ENCODE measurements around the gene LRRC45. TPM values are rescaled to one million over a fixed set of nuclear protein-coding genes. Genes with fewer than 3 reads are reported as not detected.
A peak's percentile ranks its signal among the peaks of the same experiment; 100 is the strongest.

Gene LRRC45
- total and polyA plus RNA-seq, 9 of the 15 experiments (the other 6 are each of a cell fraction or from before 2014, with no cell fraction given), result 3.5 to 21.5 (median 11.2) TPM; not detected in 2

DNA sequence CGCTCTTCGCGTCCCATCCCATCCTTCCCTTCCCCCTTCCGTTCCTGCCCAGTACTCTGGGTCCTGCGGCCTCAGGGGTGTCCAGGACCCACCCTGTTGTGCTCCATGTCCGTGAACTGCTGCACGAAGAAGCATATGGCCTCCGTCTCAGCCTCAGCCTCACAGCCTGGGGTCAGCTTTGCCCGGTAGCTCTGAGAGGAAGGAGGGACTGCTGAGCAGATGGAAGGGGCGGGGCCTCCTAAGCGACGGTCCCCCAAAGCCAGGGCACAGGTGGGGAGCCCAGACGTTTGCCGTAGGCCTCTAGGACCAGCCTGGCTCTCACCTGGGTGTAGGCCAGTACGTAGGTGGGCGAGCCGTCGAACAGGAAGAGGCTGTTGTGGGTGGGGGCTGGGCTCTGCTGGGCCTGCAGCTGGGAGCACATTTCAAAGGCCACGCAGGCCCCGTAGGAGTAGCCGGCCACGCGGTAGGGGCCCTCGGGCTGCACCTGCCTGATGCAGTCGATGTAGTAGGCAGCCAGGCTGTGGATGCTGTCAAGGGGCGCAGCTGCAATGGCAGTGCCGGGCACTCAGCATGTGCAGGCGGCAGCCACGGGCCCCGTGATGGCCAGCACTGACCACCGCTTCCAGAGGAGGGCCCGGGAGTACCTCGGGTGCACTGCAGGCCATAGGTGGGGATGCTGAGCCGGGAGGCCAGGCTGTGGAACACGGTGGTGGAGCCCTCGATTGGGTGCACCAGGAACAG is 57.1 kb downstream of the LRRC45 start:
- peaks cover 31% of the 10 kb centered on the region for H4K20me1 ChIP-seq (replicated peaks; ENCODE audit: control insufficient read depth, insufficient read depth, low read length)
- no peak for DNase-seq (ENCODE audit: extremely low read depth in 1 of 4, low spot score in 3 of 4)
- BruUV-seq (replicated peaks), result no TSS peak
- CTCF ChIA-PET (ENCODE audit: low intra/inter-chr PET ratio), result no interaction called here
- WGBS (ENCODE audit: insufficient coverage, low coverage, missing lambda C conversion rate), result 94% methylated on average over 31 of the region's 36 CpGs
- H3K4me2 ChIP-seq (ENCODE audit: insufficient read depth, low read length), result no peak overlapping the region
- in situ Hi-C loops (cut with MboI), result no loop called here
- POLR2A ChIA-PET, result interaction anchor here (1.4 to 4.2 kb wide), 5 partner anchors 8 to 16 kb away, joined by 3 to 52 read pairs (median 5); no protein-coding TSS in a partner anchor
- peaks cover 0 to 79% of the 10 kb centered on the region in 2 experiments; a peak in 2 of 5 replicates for H3K4me1 ChIP-seq (replicated peaks in 1 of 2; ENCODE audit: control insufficient read depth in 2 of 2, insufficient read depth in 2 of 2, low read length in 2 of 2)
- H3K79me2 ChIP-seq (ENCODE audit: control insufficient read depth, insufficient read depth, low read length), result no peaks in the 10 kb centered on the region; the same call in 2 of the 3 replicates
- peaks cover 75% of the 10 kb centered on the region; the same call in 2 of the 3 replicates for H3K36me3 ChIP-seq (ENCODE audit: control insufficient read depth, insufficient read depth, low read length)
- FAIRE-seq, result no peak
- no peaks in the 10 kb centered on the region for H3K9me3 ChIP-seq (replicated peaks; ENCODE audit: control insufficient read depth, insufficient read depth, low read depth, low read length)
- intact Hi-C loops (cut with micrococcal nuclease), result no loop called here
- H3K9ac ChIP-seq (ENCODE audit: insufficient read depth in 1 of 2, low read depth in 2 of 2, low read length in 2 of 2), result no peak overlapping the region; a peak in 1 of 4 replicates
- H2AFZ ChIP-seq (ENCODE audit: low read depth, low read length), result no peak overlapping the region
- peaks cover 3% of the 10 kb centered on the region for H3K9me1 ChIP-seq (ENCODE audit: control insufficient read depth, insufficient read depth, low read length)
- H3K4me3 ChIP-seq, result no peak overlapping the region
- ATAC-seq, result no peak
- H3K27ac ChIP-seq (ENCODE audit: extremely low read depth, low read depth, low read length), result no peak overlapping the region
- H3K27me3 ChIP-seq (ENCODE audit: control insufficient read depth in 2 of 2, insufficient read depth in 2 of 2, low read length in 2 of 2), result no peaks in the 10 kb centered on the region
- TF ChIP-seq POU5F1 (IDR thresholded peaks at IDR 0.05; ENCODE audit: borderline replicate concordance, low read depth, low read length, partially characterized antibody) (no peak), RBM25 (IDR thresholded peaks at IDR 0.05; ENCODE audit: low read depth, low read length, severe bottlenecking) (no peak), POLR2G (IDR thresholded peaks at IDR 0.05; ENCODE audit: low read depth, low read length) (peak; percentile 39; the same call in 1 of the 2 replicates), ZNF77 (CRISPR knock-in tag; IDR thresholded peaks at IDR 0.05) (no peak), POLR2AphosphoS5 (IDR thresholded peaks at IDR 0.05; ENCODE audit: control insufficient read depth, insufficient read depth, low read depth, low read length) (peak; percentile 62; the same call in 1 of the 2 replicates), SUPT5H (IDR thresholded peaks at IDR 0.05) (0 out of 2 replicates have a peak, but pooled peaks have one; percentile 8), NR2C1 (IDR thresholded peaks at IDR 0.05) (no peak), NR2C1 (tag; IDR thresholded peaks at IDR 0.05) (no peak), ZNF695 (CRISPR knock-in tag; IDR thresholded peaks at IDR 0.05) (no peak), POLR2B (IDR thresholded peaks at IDR 0.05; ENCODE audit: low read depth, partially characterized antibody) (no peak), FIP1L1 (IDR thresholded peaks at IDR 0.05; ENCODE audit: low read depth, low read length, poor library complexity, severe bottlenecking) (peak; percentile 4), ZNF76 (CRISPR knock-in tag; IDR thresholded peaks at IDR 0.05; ENCODE audit: borderline replicate concordance) (no peak), POLR2A (conservative IDR thresholded peaks at IDR 0.05) (peak; percentile 1; the same call in 1 of the 2 replicates), PHB2 (IDR thresholded peaks at IDR 0.05; ENCODE audit: low read depth) (no peak), SRSF3 (IDR thresholded peaks at IDR 0.05; ENCODE audit: insufficient read depth, low read length) (no peak), ZSCAN29 (IDR thresholded peaks at IDR 0.05) (no peak), TARDBP (IDR thresholded peaks at IDR 0.05) (no peak), CREM (IDR thresholded peaks at IDR 0.05; ENCODE audit: low read depth) (no peak)
- TF ChIP-seq, protein P1, sequence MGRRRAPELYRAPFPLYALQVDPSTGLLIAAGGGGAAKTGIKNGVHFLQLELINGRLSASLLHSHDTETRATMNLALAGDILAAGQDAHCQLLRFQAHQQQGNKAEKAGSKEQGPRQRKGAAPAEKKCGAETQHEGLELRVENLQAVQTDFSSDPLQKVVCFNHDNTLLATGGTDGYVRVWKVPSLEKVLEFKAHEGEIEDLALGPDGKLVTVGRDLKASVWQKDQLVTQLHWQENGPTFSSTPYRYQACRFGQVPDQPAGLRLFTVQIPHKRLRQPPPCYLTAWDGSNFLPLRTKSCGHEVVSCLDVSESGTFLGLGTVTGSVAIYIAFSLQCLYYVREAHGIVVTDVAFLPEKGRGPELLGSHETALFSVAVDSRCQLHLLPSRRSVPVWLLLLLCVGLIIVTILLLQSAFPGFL (CRISPR knock-in tag; IDR thresholded peaks at IDR 0.05), result no peak
- TF ChIP-seq, protein P2, sequence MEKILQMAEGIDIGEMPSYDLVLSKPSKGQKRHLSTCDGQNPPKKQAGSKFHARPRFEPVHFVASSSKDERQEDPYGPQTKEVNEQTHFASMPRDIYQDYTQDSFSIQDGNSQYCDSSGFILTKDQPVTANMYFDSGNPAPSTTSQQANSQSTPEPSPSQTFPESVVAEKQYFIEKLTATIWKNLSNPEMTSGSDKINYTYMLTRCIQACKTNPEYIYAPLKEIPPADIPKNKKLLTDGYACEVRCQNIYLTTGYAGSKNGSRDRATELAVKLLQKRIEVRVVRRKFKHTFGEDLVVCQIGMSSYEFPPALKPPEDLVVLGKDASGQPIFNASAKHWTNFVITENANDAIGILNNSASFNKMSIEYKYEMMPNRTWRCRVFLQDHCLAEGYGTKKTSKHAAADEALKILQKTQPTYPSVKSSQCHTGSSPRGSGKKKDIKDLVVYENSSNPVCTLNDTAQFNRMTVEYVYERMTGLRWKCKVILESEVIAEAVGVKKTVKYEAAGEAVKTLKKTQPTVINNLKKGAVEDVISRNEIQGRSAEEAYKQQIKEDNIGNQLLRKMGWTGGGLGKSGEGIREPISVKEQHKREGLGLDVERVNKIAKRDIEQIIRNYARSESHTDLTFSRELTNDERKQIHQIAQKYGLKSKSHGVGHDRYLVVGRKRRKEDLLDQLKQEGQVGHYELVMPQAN (IDR thresholded peaks at IDR 0.05; ENCODE audit: borderline replicate concordance), result no peak
- TF ChIP-seq, protein P3, sequence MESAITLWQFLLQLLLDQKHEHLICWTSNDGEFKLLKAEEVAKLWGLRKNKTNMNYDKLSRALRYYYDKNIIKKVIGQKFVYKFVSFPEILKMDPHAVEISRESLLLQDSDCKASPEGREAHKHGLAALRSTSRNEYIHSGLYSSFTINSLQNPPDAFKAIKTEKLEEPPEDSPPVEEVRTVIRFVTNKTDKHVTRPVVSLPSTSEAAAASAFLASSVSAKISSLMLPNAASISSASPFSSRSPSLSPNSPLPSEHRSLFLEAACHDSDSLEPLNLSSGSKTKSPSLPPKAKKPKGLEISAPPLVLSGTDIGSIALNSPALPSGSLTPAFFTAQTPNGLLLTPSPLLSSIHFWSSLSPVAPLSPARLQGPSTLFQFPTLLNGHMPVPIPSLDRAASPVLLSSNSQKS (CRISPR knock-in tag; IDR thresholded peaks at IDR 0.05), result no peak
